HCT116 (cell line): ENCODE measurements around the gene OTOGL. TPM values are rescaled to one million over a fixed set of nuclear protein-coding genes. Genes with fewer than 3 reads are reported as not detected.

Source experiments
- ATAC-seq: fragments of 200-7000 bp; cut with Tn5 transposase; 2 replicates; pipeline ENCODE4 v1.9.1; 2020; ENCODE audit warnings: mild to moderate bottlenecking, moderate library complexity
- BruUV-seq: library from RNA; stranded (reverse); fragments of 400-500 nt; replicated peaks from 2 replicates; lab custom pipeline; 2021; lab: Mats Ljungman, UMichigan
- CTCF ChIA-PET: fragments of 300-600 bp; sonication (Branson Sonifier 250); formaldehyde crosslinking; loops from one replicate; lab custom pipeline; 2021; ENCODE audit warnings: antibody characterized with exemption; lab: Charles Lee
- POLR2A ChIA-PET: fragments of 300-600, 350-600 bp; sonication (Branson Sonifier 250); formaldehyde crosslinking; loops from one replicate; lab custom pipeline; 2021; ENCODE audit warnings: antibody characterized with exemption; lab: Charles Lee
- RAD21 ChIA-PET, 2 experiments: fragments of 300-600 bp; sonication (Branson Sonifier 250); formaldehyde crosslinking; loops; one replicate each; lab custom pipeline; 2023; ENCODE audit warnings: low total read pairs in 2 of 2; ENCODE audit not compliant: uncharacterized antibody in 2 of 2, unreplicated experiment in 2 of 2, low non-redundant PET in 1 of 2; lab: Charles Lee
- DNase-seq: peaks from one replicate; pipeline ENCODE4 v3.0.0-alpha.2; 2010; ENCODE audit warnings: low read depth, low spot score
- H2AFZ ChIP-seq: fragments of 200-600 bp; shearing (Covaris generic), sonication (generic); 2 replicates; pipeline ENCODE4 v1.6.1; 2017; ENCODE audit warnings: low read depth, mixed run types, mixed read lengths, antibody characterized with exemption, low read length; ENCODE audit not compliant: poor library complexity, severe bottlenecking
- H3K27ac ChIP-seq: 2 replicates; pipeline ENCODE4 v1.5.1; 2012; ENCODE audit warnings: low read depth, low read length
- H3K27me3 ChIP-seq: fragments of 200-600 bp; sonication (generic); 2 replicates; pipeline ENCODE4 v1.6.1; 2016; ENCODE audit warnings: mixed run types, low read length, mixed read lengths; ENCODE audit not compliant: insufficient read depth
- H3K36me3 ChIP-seq, 2 experiments: fragments of 200-500 bp in 1 of 2; fragments of 200-600 bp in 1 of 2; sonication (Bioruptor generic) in 1 of 2; sonication (generic) in 1 of 2; 2 replicates each; pipeline versions ENCODE4 v1.5.1 to v1.6.1; 2014 to 2016; ENCODE audit warnings: low read length in 2 of 2, inconsistent platforms in 1 of 2, mixed read lengths in 1 of 2, mixed run types in 1 of 2; ENCODE audit not compliant: insufficient read depth in 2 of 2, control insufficient read depth in 1 of 2
- H3K4me1 ChIP-seq, 2 experiments: fragments of 200-600 bp in 1 of 2; sonication (generic) in 1 of 2; 2 replicates each; pipeline versions ENCODE4 v1.5.1 to v1.6.1; 2012 to 2017; ENCODE audit warnings: low read length in 2 of 2, inconsistent platforms in 1 of 2, mild to moderate bottlenecking in 1 of 2, mixed read lengths in 1 of 2, mixed run types in 1 of 2, moderate library complexity in 1 of 2; ENCODE audit not compliant: insufficient read depth in 2 of 2, control insufficient read depth in 1 of 2
- H3K4me2 ChIP-seq: fragments of 200-600 bp; sonication (generic); 2 replicates; pipeline ENCODE4 v1.6.1; 2017; ENCODE audit warnings: mixed run types, low read length, mixed read lengths
- H3K4me3 ChIP-seq, 2 experiments: fragments of 200-600 bp in 1 of 2; sonication (generic) in 1 of 2; replicated peaks in 1 of 2; 2 replicates each; pipeline ENCODE4 v1.5.1; 2011 to 2016; ENCODE audit warnings: low read length in 2 of 2, control low read depth in 1 of 2, low read depth in 1 of 2, mild to moderate bottlenecking in 1 of 2, mixed read lengths in 1 of 2, mixed run types in 1 of 2
- H3K79me2 ChIP-seq: fragments of 200-600 bp; sonication (generic); 2 replicates; pipeline ENCODE4 v1.6.1; 2017; ENCODE audit warnings: mild to moderate bottlenecking, mixed run types, low read length, moderate library complexity, mixed read lengths; ENCODE audit not compliant: insufficient read depth
- H3K9ac ChIP-seq: fragments of 200-600 bp; sonication (generic); 2 replicates; pipeline ENCODE4 v1.6.1; 2016; ENCODE audit warnings: low read length, mixed read lengths
- H3K9me2 ChIP-seq: fragments of 200-600 bp; sonication (generic), shearing (Covaris generic); 2 replicates; pipeline ENCODE4 v1.6.1; 2017; ENCODE audit warnings: mixed run types, mild to moderate bottlenecking, moderate library complexity; ENCODE audit not compliant: insufficient read depth
- H3K9me3 ChIP-seq, 2 experiments: fragments of 200-500 bp in 1 of 2; fragments of 200-600 bp in 1 of 2; sonication (Bioruptor generic) in 1 of 2; sonication (generic) in 1 of 2; 2 replicates each; pipeline ENCODE4 v1.6.1; 2014 to 2017; ENCODE audit warnings: low read length in 2 of 2, mixed read lengths in 2 of 2, inconsistent platforms in 1 of 2, low read depth in 1 of 2, mild to moderate bottlenecking in 1 of 2, mixed run types in 1 of 2, moderate library complexity in 1 of 2; ENCODE audit not compliant: control insufficient read depth in 1 of 2, insufficient read depth in 1 of 2
- H4K20me1 ChIP-seq: fragments of 200-600 bp; sonication (generic), shearing (Covaris generic); 2 replicates; pipeline ENCODE4 v1.6.1; 2017; ENCODE audit warnings: mixed run types, mild to moderate bottlenecking, moderate library complexity; ENCODE audit not compliant: insufficient read depth
- CBX3 ChIP-seq: IDR thresholded peaks from 2 replicates; pipeline ENCODE4 v1.6.1; 2012; ENCODE audit warnings: low read depth
- EZH2 ChIP-seq: fragments of 200-600 bp; sonication (generic); IDR thresholded peaks from 2 replicates; pipeline ENCODE4 v1.6.1; 2017; ENCODE audit warnings: antibody characterized with exemption, mixed run types
- JUND ChIP-seq: IDR thresholded peaks from 2 replicates; pipeline ENCODE4 v1.6.1; 2012
- MAX ChIP-seq: IDR thresholded peaks from 2 replicates; pipeline ENCODE4 v1.6.1; 2012
- POLR2AphosphoS5 ChIP-seq: IDR thresholded peaks from 2 replicates; pipeline ENCODE4 v1.6.1; 2011; ENCODE audit warnings: mild to moderate bottlenecking, low read depth, low read length, moderate library complexity
- RAD21 ChIP-seq: IDR thresholded peaks from 2 replicates; pipeline ENCODE4 v1.6.1; 2012; ENCODE audit warnings: low read depth, mild to moderate bottlenecking
- ZBTB33 ChIP-seq: IDR thresholded peaks from 2 replicates; pipeline ENCODE4 v1.6.1; 2011; ENCODE audit warnings: mild to moderate bottlenecking, low read length, moderate library complexity; ENCODE audit not compliant: insufficient replicate concordance; ENCODE audit errors: extremely low read depth
- ZFX ChIP-seq: fragments of 450-650 bp; IDR thresholded peaks from 2 replicates; pipeline ENCODE4 v1.6.1; 2017
- intact Hi-C: fragments of 100-400 bp; cut with micrococcal nuclease; formaldehyde crosslinking; loops from 2 replicates; pipeline ENCODE4 v1.10.0; 2022
- total RNA-seq: library from RNA; stranded (reverse); gene quantifications from one replicate; pipeline ENCODE4 v1.2.1, GENCODE V29; 2021; ENCODE audit not compliant: unreplicated experiment

OTOGL gene
- total RNA-seq, 1 experiment from 2014 or later = not detected

- H3K9me2 ChIP-seq = no peaks in the 10 kb centered on the region
- intact Hi-C loops = no loop called here
- H3K4me1 ChIP-seq = no peaks in the 10 kb centered on the region
- ATAC-seq (no peak), DNase-seq (no peak)
- ChIA-PET RAD21 (no interaction called here), POLR2A (no interaction called here), CTCF (no interaction called here)
- no peak overlapping the region for H3K9ac ChIP-seq
- no peaks in the 10 kb centered on the region for H3K27me3 ChIP-seq
- H4K20me1 ChIP-seq = no peaks in the 10 kb centered on the region
- no peaks in the 10 kb centered on the region for H3K79me2 ChIP-seq
- no peak for TF ChIP-seq MAX
- no peak for TF ChIP-seq POLR2AphosphoS5
- TF ChIP-seq RAD21 = no peak
- no peak for TF ChIP-seq ZFX
- H3K27ac ChIP-seq = no peak overlapping the region
- H3K9me3 ChIP-seq = no peaks in the 10 kb centered on the region
- H3K4me3 ChIP-seq = no peak overlapping the region
- H2AFZ ChIP-seq = no peak overlapping the region
- H3K36me3 ChIP-seq = no peaks in the 10 kb centered on the region
- no peak overlapping the region for H3K4me2 ChIP-seq
- no TSS peak for BruUV-seq
These were observed 22.3 kb downstream of the OTOGL start for GRCh38 chr12:80121661-80122060.

GRCh38 chr12:80129895-80130530, 30.7 kb downstream of the OTOGL start:
- no peaks in the 10 kb centered on the region for H4K20me1 ChIP-seq
- TF ChIP-seq EZH2 (no peak), JUND (no peak), CBX3 (no peak), ZBTB33 (no peak)
- BruUV-seq = no TSS peak
- ChIA-PET POLR2A (no interaction called here), CTCF (no interaction called here), RAD21 (no interaction called here)
- H3K9me3 ChIP-seq = no peaks in the 10 kb centered on the region
- no peak overlapping the region for H2AFZ ChIP-seq
- H3K36me3 ChIP-seq = no peaks in the 10 kb centered on the region
- no peak for ATAC-seq
- no peak overlapping the region for H3K4me3 ChIP-seq
- H3K79me2 ChIP-seq = no peaks in the 10 kb centered on the region
- no peaks in the 10 kb centered on the region for H3K4me1 ChIP-seq
- no peak overlapping the region for H3K4me2 ChIP-seq
- H3K9me2 ChIP-seq = no peaks in the 10 kb centered on the region
- no peak overlapping the region for H3K9ac ChIP-seq
- no peak for DNase-seq
- intact Hi-C loops = no loop called here
- no peaks in the 10 kb centered on the region for H3K27me3 ChIP-seq
- no peak overlapping the region for H3K27ac ChIP-seq
